GM19328 (cell line): Measurements from ENCODE around the gene PLD2.

Experiments used
- ATAC-seq: cut with Tn5 transposase; IDR thresholded peaks from one replicate; pipeline ENCODE4 v1.9.1; 2021; ENCODE audit warnings: mild to moderate bottlenecking, moderate library complexity; ENCODE audit not compliant: unreplicated experiment

The PLD2 gene, protein sequence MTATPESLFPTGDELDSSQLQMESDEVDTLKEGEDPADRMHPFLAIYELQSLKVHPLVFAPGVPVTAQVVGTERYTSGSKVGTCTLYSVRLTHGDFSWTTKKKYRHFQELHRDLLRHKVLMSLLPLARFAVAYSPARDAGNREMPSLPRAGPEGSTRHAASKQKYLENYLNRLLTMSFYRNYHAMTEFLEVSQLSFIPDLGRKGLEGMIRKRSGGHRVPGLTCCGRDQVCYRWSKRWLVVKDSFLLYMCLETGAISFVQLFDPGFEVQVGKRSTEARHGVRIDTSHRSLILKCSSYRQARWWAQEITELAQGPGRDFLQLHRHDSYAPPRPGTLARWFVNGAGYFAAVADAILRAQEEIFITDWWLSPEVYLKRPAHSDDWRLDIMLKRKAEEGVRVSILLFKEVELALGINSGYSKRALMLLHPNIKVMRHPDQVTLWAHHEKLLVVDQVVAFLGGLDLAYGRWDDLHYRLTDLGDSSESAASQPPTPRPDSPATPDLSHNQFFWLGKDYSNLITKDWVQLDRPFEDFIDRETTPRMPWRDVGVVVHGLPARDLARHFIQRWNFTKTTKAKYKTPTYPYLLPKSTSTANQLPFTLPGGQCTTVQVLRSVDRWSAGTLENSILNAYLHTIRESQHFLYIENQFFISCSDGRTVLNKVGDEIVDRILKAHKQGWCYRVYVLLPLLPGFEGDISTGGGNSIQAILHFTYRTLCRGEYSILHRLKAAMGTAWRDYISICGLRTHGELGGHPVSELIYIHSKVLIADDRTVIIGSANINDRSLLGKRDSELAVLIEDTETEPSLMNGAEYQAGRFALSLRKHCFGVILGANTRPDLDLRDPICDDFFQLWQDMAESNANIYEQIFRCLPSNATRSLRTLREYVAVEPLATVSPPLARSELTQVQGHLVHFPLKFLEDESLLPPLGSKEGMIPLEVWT

DNA sequence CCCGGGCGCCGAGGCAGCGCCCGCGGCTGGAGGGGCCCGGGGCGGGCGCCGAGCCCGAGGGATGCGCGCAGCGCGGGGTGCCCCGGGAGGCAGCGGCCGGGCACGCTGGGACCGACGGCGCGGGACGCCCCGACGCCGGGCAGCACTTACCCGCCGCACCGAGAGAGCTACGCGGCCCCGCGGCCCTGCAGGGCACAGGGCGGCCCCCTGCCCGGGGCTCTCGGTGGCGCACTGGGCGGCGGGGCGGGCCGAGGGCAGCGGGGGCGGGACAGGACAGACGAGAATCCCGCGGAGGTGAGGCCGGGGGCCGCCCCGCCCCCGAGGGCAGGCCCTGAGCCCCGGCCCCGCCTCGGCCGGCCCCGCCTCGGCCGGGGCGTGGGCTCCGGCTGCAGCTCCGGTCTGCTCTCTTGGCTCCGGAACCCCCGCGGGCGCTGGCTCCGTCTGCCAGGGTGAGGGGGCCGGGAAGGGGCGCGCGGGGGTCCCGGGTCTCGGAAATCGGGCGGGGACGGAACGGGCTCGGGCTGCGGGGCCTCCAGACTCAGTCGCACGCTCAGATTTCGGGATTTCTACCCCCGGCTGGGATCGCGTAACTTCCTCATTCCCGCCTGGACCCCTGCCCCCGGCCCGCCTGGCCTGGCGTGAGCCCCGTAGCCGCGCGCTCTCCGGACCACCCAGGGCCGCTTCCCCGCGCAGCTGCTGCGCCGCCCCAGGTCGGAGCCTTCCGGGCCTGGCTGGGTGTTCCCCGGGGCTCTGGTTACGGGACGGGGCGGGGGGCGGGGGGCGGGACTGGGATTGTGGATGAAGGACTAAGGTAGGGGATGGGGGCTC, at the start of gene PLD2:
Gene PLD2 (plus strand): TSS at position 376 of the 828 bp plus-strand sequence. CDS start 621 bp downstream, outside the sequence.
- ATAC-seq = peak; percentile 95

DNA sequence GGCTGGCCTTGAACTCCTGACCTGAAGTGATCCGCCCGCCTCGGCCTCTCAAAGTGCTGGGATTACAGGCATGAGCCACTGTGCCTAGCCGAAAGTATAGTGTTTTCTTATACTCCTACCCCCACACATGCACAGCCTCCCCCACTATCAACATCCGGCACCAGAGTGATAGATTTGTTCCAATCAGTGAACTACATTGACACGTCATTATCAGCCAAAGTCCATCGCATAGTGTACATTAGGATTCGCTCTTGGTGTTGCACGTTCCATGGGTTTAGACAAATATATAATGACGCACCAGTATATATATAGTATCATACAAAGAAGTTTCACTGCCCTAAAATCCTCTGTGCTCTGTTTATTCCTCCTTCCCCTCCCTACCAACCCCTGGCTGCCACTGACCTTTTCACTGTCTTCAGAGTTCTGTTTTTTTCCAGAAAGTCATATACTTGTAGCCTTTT, 47.1 kb upstream of the PLD2 start:
- no peak for ATAC-seq

DNA sequence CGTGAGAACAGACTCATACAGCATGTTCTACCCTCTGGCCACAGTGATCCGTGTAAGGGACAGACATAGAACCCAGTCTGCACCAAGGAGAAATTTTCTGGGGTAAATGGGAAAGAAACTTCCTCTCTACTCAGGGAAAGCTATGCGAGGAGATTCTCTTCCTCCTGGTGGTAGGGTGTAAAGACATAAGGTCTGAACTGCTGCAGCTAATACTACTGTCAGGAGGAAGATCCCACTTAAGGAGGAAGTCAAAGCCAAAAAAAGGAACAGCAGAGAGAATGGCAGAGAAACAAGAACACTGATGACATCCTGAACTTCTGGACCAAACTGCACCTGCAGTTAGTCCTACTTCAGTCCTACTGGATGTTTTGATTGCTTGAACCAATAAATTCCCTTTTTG, 42.4 kb upstream of the PLD2 start:
- ATAC-seq = no peak

DNA sequence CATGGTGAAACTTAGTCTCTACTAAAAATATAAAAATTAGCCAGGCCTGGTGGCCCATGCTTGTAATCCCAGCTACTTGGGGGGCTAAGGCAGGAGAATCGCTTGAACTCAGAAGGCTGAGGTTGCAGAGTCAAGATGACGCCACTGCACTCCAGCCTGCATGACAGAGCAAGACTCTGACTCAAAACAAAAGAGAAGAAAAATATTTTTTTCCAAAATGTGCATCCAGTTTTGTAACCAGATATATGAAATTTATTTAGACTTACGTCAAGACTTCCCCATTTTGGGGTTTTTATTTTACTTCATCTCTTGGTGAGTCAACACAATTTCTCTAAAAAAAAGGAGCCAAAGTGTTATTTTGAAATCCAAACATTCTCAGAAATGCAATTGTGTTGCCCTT, 40.8 kb upstream of the PLD2 start:
- no peak for ATAC-seq

DNA sequence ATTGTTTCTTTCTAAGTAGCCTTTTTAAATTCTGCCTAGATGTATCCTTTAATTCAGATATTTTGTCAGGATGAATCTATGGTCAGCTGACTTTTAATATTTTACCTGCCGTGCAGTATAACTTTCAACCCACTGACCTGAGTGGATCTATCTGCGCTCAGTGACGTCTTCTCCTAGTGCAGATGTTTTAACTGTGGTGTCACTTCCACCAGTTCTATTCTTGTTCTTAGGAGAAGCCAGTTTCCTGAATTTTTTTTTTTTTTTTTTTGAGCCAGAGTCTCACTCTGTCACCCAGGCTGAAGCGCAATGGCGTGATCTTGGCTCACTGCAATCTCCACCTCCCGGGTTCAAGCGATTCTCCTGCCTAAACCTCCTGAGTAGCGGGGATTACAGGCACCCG, 40.2 kb upstream of the PLD2 start:
- ATAC-seq = no peak

DNA sequence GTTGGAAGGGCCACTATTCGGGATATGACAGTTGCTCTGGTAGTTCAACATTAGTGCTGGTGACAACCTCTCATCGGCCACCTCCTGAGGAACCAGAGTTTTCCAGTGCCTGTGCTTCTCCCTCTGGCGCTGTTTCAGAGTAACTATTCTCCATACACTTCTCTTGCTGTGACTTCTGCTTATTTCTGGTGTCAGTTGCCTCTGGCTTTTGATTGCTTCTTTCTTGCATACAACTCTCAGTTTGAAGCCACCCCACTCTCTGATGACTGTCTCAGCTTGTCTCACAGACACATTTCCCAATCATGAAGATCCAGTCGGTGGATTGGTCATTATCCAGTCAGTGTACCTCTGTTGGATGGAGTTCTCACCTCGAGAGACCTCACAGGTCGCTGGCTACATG, 38.7 kb upstream of the PLD2 start:
- ATAC-seq = no peak

DNA sequence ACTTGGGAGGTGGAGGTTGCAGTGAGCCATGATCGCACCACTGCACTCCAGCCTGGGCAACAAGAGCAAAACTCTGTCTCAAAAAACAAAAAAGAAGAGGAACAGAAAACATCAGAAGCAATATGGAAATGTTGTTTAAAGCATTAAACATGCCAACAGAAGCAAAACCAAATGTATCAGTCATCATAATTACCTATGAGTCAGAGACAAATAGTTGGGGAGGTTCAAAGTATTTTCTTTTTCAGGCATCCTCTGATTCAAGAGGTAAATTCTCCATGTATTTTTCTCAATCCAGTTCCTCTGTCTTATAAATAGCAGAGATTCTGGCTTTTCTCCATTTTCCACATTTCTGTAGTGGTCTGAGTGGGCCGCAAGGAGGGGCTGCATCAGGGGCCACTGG, 37.3 kb upstream of the PLD2 start:
- ATAC-seq = no peak

DNA sequence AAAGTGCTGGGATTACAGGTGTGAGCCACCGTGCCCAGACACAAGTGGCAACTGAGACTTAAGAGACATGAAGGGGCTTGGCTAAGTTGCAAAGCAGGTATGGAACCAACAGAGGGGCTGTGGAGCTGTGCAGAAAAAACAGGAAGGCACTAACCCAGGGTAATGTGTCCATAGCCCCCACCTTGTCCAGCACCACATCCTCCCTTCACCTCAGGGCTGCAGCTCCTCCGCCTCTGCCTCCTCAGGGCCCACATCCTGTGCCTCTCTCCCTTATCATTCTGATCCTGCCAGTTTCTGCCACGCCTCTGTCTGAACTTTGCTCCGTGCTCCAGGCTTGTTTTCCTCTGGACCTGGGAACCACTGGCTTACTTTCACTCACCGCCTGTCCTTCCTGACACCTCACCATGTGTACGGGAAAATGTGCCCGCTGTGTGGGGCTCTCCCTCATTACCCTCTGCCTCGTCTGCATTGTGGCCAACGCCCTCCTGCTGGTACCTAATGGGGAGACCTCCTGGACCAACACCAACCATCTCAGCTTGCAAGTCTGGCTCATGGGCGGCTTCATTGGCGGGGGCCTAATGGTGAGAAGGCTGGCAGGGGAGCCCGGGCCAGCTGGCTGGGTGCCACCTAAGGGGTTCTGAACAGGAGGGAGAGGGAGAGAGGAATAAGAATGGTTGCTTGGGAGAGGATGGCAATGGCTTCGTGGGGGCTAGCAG, 35.3 kb upstream of the PLD2 start, which contains the start of gene TM4SF5:
Gene TM4SF5 (plus strand): TSS at position 368 of the 716 bp plus-strand sequence. CDS start 37 bp downstream, at position 405.
- ATAC-seq = no peak

DNA sequence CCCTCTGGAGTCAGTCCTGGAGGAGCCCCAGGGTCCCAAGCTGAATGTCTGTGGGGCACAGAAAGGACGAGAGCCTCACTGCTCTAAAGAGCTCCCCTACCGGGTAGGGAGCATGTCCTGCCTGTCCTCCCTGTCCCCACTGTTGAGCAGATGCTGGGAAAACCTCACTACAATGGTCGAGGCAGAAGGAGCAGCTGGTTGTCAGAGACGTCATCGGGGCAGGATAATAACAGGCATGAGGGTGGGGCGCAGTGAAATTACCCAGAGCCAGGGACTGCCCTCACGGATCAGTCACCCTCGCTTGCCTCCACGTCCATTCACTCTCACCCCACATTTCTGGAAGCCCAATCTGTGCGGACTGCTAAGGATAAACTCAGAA, 34.7 kb upstream of the PLD2 start:
- no peak for ATAC-seq

DNA sequence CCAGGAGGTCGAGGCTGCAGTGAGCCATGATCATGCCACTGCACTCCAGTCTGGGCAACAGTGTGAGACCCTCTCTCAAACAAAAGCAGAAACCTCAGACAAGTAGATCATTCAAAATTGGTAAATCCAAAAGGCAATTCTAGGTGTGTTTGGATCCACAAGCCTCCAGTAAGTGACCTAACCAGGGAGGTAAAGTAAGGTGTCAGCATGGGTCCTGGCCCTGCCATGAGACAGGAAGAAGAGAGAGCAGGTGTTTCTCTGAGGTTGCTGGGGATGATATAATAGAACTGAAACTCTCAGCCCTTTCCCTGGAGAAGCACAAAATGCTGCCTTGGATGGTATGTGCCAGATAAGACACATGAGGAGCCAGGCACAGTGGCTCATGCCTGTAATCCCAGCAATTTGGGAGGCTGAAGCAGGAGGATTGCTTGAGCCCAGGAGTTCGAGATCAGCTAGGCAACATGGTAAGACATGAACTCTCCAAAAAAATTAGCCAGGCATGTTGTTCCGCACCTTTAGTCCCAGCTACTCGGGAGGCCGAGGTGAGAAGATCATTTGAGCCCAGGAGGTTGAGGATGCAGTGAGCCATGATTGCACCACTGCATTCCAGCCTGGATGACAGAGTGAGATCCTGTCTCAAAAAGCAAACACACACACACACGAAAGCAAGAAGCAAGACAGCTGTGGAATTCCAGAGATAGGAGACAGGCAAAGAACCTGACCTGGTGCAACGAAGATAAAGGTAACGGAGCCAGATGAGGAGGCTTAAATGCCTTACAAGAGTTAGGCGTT, 28.8 kb upstream of the PLD2 start:
- no peak for ATAC-seq

DNA sequence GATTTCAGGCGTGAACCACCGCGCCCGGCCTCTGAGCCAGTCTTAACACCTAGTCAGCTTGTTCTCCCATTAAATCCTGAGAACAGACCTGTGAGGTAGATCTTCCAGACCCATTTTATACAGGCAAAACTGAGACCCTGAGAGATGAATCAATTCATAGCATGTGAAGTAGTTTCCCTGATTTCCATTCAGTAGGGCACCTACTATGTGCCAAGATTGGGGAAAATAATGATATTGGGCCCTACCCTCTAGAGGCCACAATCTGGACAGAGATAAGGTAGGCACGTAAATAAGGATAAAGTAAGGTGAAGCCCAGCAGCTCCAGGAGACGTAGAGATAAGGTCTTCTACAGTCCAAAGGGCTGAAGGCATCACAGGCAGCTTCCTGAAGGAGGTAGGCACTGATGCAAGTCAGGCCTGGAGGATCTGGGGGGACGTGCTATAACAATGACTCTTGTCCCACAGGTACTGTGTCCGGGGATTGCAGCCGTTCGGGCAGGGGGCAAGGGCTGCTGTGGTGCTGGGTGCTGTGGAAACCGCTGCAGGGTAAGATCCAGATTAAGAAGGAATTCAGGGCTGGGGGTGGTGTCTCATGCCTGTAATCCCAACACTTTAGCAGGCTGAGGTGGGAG, 26.5 kb upstream of the PLD2 start:
- ATAC-seq = no peak

DNA sequence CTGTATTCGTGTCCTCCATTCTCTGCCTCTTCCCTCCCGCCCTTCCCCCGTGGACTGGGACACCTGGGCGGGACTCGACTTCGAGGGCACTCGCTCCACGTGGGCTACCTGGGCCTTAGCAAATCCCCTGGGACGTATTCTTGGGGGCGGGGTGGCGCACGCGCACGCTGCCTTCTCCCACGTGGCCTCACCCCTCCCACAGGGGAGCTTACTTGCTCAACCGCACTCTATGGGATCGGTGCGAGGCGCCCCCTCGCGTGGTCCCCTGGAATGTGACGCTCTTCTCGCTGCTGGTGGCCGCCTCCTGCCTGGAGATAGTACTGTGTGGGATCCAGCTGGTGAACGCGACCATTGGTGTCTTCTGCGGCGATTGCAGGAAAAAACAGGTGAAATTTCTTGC, 24.3 kb upstream of the PLD2 start:
- no peak for ATAC-seq

DNA sequence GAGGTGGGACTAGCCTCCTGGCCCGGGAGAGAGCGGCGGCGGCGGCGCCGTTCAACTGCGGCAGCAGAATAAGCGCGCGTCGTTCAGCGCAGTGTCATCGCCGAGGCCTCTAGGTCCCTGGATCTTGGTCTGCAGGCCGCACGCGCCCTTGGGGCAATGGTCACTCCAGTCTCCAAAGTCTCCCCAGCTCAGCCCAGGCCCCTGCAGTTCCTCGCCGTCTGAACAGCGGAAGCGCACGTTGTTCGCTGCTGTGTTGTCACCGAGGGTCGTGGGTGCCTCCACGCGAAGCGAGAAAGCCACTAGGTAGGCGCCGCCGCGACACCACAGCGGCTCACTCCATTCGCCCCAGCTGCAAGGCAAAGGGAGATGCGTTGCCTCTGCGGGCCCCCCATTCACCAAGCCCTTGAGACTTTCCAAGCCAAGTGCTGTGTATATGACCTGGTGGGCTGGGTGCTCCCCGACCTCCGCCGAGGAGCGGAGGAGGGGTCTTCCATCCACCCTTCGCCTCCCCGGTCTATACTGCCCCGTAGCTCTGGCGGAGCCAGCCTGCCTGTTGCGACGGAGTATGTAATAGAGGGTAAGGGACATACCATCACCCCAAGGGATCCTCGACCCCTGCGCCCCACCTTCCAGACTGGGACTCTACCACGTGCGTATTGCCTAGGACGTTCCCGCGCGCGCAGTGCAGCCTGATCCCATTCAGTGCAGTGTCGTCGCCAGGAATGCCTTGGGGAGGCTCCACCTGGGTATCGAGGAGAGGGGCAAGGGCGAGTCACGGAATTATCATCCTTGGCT, 21.4 kb upstream of the PLD2 start:
- no peak for ATAC-seq

DNA sequence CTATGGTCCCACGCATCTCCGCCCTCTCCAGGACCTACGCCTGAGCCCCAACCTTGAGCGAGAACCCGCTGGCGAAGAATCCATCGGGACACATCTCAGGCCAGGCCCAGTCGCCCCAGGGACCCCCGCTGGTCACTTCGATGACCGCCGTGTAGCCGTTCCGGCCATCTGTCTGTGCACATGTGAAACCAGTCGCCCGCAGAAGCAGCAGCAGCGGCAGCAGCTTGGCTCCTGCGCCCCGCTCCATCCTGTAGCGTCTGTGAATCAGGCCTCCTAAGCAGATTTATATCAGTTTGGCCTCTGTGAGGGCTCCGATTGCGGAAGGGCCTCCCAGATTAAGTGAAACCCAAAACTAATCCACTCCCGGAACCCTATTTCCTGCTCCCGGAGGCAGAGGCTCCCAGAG, 20.8 kb upstream of the PLD2 start, which contains the start of gene VMO1:
Gene VMO1 (minus strand): TSS at position 259 of the 406 bp plus-strand sequence. CDS start 12 bp downstream, at position 247.
- no peak for ATAC-seq

DNA sequence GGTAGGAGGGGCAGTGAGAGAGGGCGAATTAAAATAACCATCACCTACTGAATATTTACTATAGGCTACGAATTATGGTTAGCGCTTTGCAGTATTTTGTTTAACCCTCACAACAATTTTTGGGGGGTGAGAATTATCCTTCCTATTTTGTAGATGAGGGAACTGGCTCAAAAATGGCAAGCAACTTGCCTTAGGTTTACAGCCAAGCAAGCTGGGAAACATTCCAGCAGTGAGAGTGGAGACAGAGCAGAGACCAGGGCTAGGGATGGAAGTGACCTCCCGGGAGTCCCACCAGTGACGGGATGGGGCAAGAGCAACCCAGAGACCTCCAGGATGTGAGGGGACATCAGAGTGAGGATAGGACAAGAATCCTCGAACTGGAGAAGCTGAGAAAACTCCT, 20.4 kb upstream of the PLD2 start:
- ATAC-seq = no peak

DNA sequence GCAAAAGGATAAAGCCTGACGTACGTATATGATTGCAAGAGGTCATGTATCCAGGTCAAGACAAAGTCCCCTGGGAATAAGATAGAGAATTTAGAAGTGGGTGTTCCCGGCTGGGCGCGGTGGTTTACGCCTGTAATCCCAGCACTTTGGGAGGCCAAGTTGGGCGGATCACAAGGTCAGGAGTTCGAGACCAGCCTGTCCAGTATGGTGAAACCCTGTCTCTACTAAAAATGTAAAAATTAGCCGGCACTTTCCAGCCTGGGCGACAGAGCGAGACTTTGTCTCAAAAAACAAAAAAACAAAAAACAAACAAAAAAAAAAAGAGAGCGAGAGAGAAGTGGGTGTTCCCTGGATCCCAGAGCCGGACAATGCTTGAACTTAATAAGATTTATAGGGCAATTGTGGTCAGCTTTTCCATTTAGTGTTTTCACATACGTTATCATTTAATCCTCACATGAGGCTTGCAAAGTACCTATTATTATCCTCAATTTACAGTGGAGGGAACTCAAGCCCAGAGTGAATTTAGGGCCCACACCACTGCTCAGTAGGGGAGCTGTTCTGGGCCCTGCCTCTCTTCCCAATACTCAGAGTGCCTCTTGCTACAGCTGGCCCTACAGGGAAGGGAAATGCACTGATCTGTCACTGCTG, 18.7 kb upstream of the PLD2 start:
- ATAC-seq = no peak
